ENCODE data around the gene CEBPB. TPM values are rescaled to one million over a fixed set of nuclear protein-coding genes. Genes with fewer than 3 reads are reported as not detected.

CEBPB gene
- total RNA-seq, 1 donor from 2014 or later, result 360 TPM

DNA sequence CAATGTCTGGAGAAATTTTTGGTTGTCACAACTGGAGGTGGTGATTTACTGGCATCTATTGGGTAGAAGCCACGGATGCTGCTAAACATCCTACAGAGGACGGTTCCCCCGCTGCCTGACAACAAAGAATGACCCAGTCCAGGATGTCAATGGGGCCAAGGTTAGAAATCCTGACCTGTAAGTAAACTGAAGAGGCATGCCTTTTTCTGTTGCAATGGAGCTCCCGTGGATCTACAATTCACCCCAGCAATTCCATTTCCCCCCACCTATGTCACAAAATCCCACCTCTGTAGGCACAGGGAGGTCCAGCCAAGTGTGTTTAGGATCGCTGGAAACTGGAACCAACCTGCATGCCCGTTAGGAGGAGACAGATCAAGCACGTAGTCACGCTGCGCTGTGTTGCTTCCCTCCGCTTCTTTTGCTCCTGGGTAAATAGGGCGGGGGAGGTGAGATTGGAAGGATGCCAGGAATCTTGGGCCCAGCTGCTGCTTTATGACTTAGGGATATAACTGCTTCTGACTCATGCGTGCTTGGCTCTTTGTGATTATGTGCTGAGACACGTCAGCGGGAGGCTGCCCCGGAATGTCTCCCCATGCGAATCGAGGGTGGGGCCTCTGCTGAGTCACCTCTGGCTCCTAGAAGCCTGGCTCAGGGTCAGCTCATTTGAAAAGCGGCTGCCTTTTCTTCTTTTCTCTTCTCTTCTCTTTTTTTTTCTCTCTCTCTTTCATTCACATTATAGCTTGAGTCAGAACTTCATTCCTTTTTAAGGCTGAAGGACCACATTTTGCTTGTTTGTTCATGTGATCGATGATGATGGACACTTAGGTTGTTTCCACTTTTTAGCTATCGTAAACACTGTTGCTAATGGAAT, 24.7 kb upstream of the CEBPB start:
- no peaks in the 10 kb centered on the region for H3K27me3 ChIP-seq
- peak overlapping the region; percentile 72 to 80 for H3K27ac ChIP-seq
- peak; percentile 99 to 100 for DNase-seq (ENCODE audit: low spot score in 2 of 2)
- TF ChIP-seq, protein P1, sequence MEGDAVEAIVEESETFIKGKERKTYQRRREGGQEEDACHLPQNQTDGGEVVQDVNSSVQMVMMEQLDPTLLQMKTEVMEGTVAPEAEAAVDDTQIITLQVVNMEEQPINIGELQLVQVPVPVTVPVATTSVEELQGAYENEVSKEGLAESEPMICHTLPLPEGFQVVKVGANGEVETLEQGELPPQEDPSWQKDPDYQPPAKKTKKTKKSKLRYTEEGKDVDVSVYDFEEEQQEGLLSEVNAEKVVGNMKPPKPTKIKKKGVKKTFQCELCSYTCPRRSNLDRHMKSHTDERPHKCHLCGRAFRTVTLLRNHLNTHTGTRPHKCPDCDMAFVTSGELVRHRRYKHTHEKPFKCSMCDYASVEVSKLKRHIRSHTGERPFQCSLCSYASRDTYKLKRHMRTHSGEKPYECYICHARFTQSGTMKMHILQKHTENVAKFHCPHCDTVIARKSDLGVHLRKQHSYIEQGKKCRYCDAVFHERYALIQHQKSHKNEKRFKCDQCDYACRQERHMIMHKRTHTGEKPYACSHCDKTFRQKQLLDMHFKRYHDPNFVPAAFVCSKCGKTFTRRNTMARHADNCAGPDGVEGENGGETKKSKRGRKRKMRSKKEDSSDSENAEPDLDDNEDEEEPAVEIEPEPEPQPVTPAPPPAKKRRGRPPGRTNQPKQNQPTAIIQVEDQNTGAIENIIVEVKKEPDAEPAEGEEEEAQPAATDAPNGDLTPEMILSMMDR (IDR thresholded peaks at IDR 0.05), result no peak
- peak overlapping the region; percentile 42 to 56 for H3K4me3 ChIP-seq
- intact Hi-C loops (cut with DNase I), result loop anchor here (1.0 to 5.0 kb wide), 2 partner anchors 13 to 184 kb away; partner anchors contain the start of genes PEDS1 and SNAI1
- H3K4me1 ChIP-seq, result peaks cover 10 to 12% of the 10 kb centered on the region in 2 donors
- H3K9me3 ChIP-seq, result no peaks in the 10 kb centered on the region
- H3K36me3 ChIP-seq, result no peaks in the 10 kb centered on the region

DNA sequence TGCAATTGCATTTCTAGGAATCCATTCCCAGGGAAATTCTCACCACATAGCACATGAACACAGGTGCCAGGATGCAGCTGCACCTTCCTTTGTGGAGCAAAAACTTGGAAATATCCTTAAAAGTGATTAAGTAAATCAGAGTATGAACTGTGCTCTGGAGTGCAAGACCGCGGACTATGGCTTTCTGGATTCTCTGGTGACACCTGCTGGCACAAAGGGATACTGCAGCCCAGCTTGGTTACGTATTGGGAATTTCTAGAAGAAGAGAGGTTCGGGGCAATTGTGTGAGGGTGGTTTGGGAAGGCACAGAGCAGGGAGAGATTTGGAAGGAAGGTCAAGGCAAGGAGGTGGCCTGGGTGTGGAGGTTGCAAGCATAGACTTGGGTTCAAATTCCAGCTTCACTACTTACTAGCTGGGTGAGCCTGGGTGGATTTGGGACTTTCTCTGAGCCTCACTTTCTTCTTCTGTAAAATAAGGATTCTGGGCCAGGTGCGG, 21.3 kb upstream of the CEBPB start:
- H3K27ac ChIP-seq, result no peak overlapping the region
- no peaks in the 10 kb centered on the region for H3K36me3 ChIP-seq
- TF ChIP-seq, protein P1 (IDR thresholded peaks at IDR 0.05), result peak; percentile 86 to 97 (median 91)
- DNase-seq (ENCODE audit: low spot score in 2 of 2), result peak in 1 of 2 donors; percentile 92
- H3K4me1 ChIP-seq, result peaks cover 13 to 20% of the 10 kb centered on the region in 2 donors
- H3K4me3 ChIP-seq, result no peak overlapping the region
- no peaks in the 10 kb centered on the region for H3K27me3 ChIP-seq
- intact Hi-C loops (cut with DNase I), result loop anchor here (1.0 to 5.0 kb wide), 3 partner anchors 39 to 187 kb away; partner anchors contain the start of gene SNAI1
- no peaks in the 10 kb centered on the region for H3K9me3 ChIP-seq

GRCh38 chr20:50170549-50171220, 19.9 kb upstream of the CEBPB start:
- H3K27me3 ChIP-seq, result no peaks in the 10 kb centered on the region
- no peak overlapping the region for H3K4me3 ChIP-seq
- no peak for DNase-seq (ENCODE audit: low spot score in 2 of 2)
- peaks cover 10 to 16% of the 10 kb centered on the region in 2 donors for H3K4me1 ChIP-seq
- intact Hi-C loops (cut with DNase I), result no loop called here
- H3K36me3 ChIP-seq, result no peaks in the 10 kb centered on the region
- H3K9me3 ChIP-seq, result no peaks in the 10 kb centered on the region
- TF ChIP-seq, protein P1 (IDR thresholded peaks at IDR 0.05), result no peak
- H3K27ac ChIP-seq, result no peak overlapping the region

DNA sequence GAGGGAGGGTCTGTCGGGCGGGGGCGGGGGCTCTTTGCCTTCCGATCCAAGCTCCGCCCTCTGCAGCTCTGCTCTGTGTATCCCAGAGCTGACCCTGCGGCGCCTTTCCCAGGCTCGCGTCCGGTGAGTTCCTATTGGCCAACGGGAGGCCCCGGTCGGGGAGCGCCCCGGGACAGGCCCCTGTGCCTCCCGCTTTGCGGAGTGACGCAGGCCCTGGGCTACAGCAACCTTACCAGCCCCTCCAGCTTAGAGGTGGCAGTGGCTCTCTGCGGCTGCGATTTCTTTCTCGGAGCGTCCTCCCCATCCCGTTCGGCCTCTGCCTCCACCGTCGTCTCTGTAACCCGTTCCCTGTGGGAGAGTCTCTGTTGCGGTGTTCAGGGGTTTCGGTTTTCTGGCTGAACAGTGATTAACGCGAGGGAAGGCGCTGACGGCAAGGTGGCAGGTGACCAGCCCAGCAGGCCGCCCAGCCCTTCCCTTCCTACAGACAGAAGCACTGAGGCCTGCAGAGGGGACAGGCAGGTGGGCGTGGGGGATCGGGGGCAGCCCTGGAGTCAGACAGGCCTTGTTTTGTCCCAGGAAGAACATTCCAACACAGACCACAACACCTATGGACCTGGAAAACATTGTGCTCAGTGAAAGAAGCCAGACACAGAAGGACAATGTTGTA, 18.1 kb upstream of the CEBPB start:
- no peaks in the 10 kb centered on the region for H3K9me3 ChIP-seq
- H3K4me1 ChIP-seq, result peaks cover 3 to 7% of the 10 kb centered on the region in 2 donors
- H3K36me3 ChIP-seq, result no peaks in the 10 kb centered on the region
- peak; percentile 66 to 92 for DNase-seq (ENCODE audit: low spot score in 2 of 2)
- no peaks in the 10 kb centered on the region for H3K27me3 ChIP-seq
- TF ChIP-seq, protein P1 (IDR thresholded peaks at IDR 0.05), result no peak
- H3K4me3 ChIP-seq, result peak overlapping the region; percentile 65 to 68
- peak overlapping the region; percentile 78 to 86 for H3K27ac ChIP-seq
- intact Hi-C loops (cut with DNase I), result no loop called here

GRCh38 chr20:50174456-50174855, 16.2 kb upstream of the CEBPB start:
- Histone ChIP-seq H3K4me3 (no peak overlapping the region), H3K27me3 (no peaks in the 10 kb centered on the region), H3K9me3 (no peaks in the 10 kb centered on the region), H3K36me3 (no peaks in the 10 kb centered on the region), H3K4me1 (peaks cover 3 to 7% of the 10 kb centered on the region in 2 donors), H3K27ac (no peak overlapping the region)
- TF ChIP-seq, protein P1 (IDR thresholded peaks at IDR 0.05), result no peak
- DNase-seq (ENCODE audit: low spot score in 2 of 2), result no peak
- intact Hi-C loops (cut with DNase I), result no loop called here
